K562 (cell line): ENCODE results near the gene DAB2. TPM values are rescaled to one million over a fixed set of nuclear protein-coding genes. Genes with fewer than 3 reads are reported as not detected.

Experiments used
- ARID3A ChIP-seq: IDR thresholded peaks from 2 replicates; pipeline ENCODE4 v1.6.1; 2012; ENCODE audit warnings: low read depth, low read length, improper control_type of control experiment, borderline replicate concordance
- BCLAF1 ChIP-seq, 2 experiments: fragments of 450-650 bp in 1 of 2; IDR thresholded peaks; 2 replicates each; pipeline ENCODE4 v1.6.1; 2011 to 2017; ENCODE audit warnings: low read depth in 2 of 2, antibody characterized with exemption in 1 of 2, borderline replicate concordance in 1 of 2, low read length in 1 of 2, mild to moderate bottlenecking in 1 of 2, mixed read lengths in 1 of 2; ENCODE audit not compliant: control insufficient read depth in 1 of 2
- CBFA2T3 ChIP-seq: fragments of 450-650 bp; IDR thresholded peaks from 2 replicates; pipeline ENCODE4 v1.6.1; 2017
- ETS2 ChIP-seq: IDR thresholded peaks from 2 replicates; pipeline ENCODE4 v1.6.1; 2016; ENCODE audit warnings: borderline replicate concordance, missing genetic modification characterization, mild to moderate bottlenecking, moderate library complexity, missing compliant biosample characterization; ENCODE audit not compliant: poor library complexity, severe bottlenecking
- NEUROD1 ChIP-seq: fragments of 150-350 bp; IDR thresholded peaks from 2 replicates; pipeline ENCODE4 v1.6.1; 2014; ENCODE audit warnings: borderline replicate concordance, low read length, low read depth; ENCODE audit not compliant: partially characterized antibody
- THRB ChIP-seq: fragments of 450-650 bp; formaldehyde crosslinking; conservative IDR thresholded peaks from 2 replicates; pipeline ENCODE4 v1.4.0; 2022; ENCODE audit warnings: mild to moderate bottlenecking, missing genetic modification characterization
- ZBTB11 ChIP-seq, 3 experiments: fragments of 200-800 bp in 1 of 3; fragments of 250-450 bp in 1 of 3; fragments of 450-650 bp in 1 of 3; sonication (Bioruptor Pico) in 1 of 3; sonication (Bioruptor generic) in 1 of 3; formaldehyde crosslinking in 1 of 3; IDR thresholded peaks; 2 replicates each; pipeline versions ENCODE4 v1.6.1 to v1.8.0; 2016 to 2022; ENCODE audit warnings: mild to moderate bottlenecking in 2 of 3, missing genetic modification characterization in 2 of 3, missing compliant biosample characterization in 1 of 3, moderate library complexity in 1 of 3
- ZBTB5 ChIP-seq: fragments of 450-650 bp; IDR thresholded peaks from 2 replicates; pipeline ENCODE4 v1.6.1; 2017; ENCODE audit warnings: antibody characterized with exemption
- ZNF23 ChIP-seq: fragments of 250-450 bp; sonication (Bioruptor Pico); IDR thresholded peaks from 2 replicates; pipeline ENCODE4 v1.4.0; 2020; ENCODE audit warnings: mild to moderate bottlenecking
- ZSCAN32 ChIP-seq: fragments of 450-650 bp; formaldehyde crosslinking; IDR thresholded peaks from 2 replicates; pipeline ENCODE4 v1.4.0; 2020; ENCODE audit warnings: mild to moderate bottlenecking, moderate library complexity
- polyA plus RNA-seq, 8 experiments: library from polyadenylated mRNA; depleted of rRNA in 4 of 8; stranded (reverse) in 5 of 8; unstranded in 3 of 8; fragments of >200 nt; fragmentation: Nextera tagmentation in 2 of 8; fragmentation: Illumina TruSeq in 1 of 8; extraction: Ambion mirVana in 2 of 8; extraction: Trizol in 1 of 8; gene quantifications; 2 replicates each; pipeline versions ENCODE4 v1.2.1 to v1.2.3, GENCODE V29; 2011 to 2014; ENCODE audit warnings: inconsistent platforms in 1 of 8, missing spikeins in 1 of 8
- total RNA-seq, 7 experiments: library from RNA; depleted of rRNA in 6 of 7; stranded (reverse); fragments of >200 nt in 6 of 7; fragmentation: Illumina TruSeq in 2 of 7; extraction: Trizol in 2 of 7; gene quantifications; 2 replicates each; pipeline versions ENCODE4 v1.2.1 to v1.2.3, GENCODE V29; 2011 to 2021; ENCODE audit warnings: low replicate concordance in 1 of 7
- TF ChIP-seq, protein P1 (sequence below): fragments of 250-450 bp; sonication (Bioruptor Pico); IDR thresholded peaks from 2 replicates; pipeline ENCODE4 v1.4.0; 2020; ENCODE audit warnings: mild to moderate bottlenecking, moderate library complexity, borderline replicate concordance

The DAB2 gene
- total and polyA plus RNA-seq, 9 of the 15 experiments (the other 6 are each of a cell fraction or from before 2014, with no cell fraction given) = 6.6 to 29.9 (median 24.1) TPM

DNA sequence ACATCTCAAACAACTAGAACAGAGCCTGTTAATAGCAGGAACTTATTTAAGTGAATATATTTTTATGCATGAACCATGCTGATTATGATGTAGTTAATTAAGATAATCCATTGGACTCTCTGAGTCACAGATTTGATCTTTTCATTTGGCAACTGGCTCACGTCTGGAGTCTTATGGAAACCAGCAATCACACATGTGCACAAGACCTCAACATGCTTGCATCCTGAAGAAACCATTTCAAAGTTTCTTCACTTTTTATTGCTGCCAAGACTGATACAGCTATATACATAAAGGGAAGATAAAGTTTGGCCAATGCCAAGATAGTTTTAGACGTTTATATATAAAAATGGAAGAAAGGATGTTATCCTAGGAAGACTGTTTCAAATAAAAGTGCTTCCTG lies 47.2 kb downstream of the DAB2 start (continued):
- TF ChIP-seq, protein P1, sequence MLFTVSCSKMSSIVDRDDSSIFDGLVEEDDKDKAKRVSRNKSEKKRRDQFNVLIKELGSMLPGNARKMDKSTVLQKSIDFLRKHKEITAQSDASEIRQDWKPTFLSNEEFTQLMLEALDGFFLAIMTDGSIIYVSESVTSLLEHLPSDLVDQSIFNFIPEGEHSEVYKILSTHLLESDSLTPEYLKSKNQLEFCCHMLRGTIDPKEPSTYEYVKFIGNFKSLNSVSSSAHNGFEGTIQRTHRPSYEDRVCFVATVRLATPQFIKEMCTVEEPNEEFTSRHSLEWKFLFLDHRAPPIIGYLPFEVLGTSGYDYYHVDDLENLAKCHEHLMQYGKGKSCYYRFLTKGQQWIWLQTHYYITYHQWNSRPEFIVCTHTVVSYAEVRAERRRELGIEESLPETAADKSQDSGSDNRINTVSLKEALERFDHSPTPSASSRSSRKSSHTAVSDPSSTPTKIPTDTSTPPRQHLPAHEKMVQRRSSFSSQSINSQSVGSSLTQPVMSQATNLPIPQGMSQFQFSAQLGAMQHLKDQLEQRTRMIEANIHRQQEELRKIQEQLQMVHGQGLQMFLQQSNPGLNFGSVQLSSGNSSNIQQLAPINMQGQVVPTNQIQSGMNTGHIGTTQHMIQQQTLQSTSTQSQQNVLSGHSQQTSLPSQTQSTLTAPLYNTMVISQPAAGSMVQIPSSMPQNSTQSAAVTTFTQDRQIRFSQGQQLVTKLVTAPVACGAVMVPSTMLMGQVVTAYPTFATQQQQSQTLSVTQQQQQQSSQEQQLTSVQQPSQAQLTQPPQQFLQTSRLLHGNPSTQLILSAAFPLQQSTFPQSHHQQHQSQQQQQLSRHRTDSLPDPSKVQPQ (CRISPR knock-in tag) = no peak
- no peak for TF ChIP-seq THRB (CRISPR knock-in tag)
- no peak for TF ChIP-seq ZBTB11 (CRISPR knock-in tag; IDR thresholded peaks at IDR 0.05)
- TF ChIP-seq ZSCAN32 (CRISPR knock-in tag) = no peak
- TF ChIP-seq ARID3A = no peak
- no peak for TF ChIP-seq ZNF23
- TF ChIP-seq BCLAF1 (IDR thresholded peaks at IDR 0.05; ENCODE audit: borderline replicate concordance in 1 of 2, control insufficient read depth in 1 of 2, low read depth in 2 of 2, low read length in 1 of 2) = no peak
- TF ChIP-seq NEUROD1 = no peak
- TF ChIP-seq ZBTB5 = no peak
- TF ChIP-seq CBFA2T3 = no peak
- no peak for TF ChIP-seq ETS2 (tag)
